LHCN-M2 (cell line): ENCODE measurements around the gene HOXD4. TPM values are rescaled to one million over a fixed set of nuclear protein-coding genes. Genes with fewer than 3 reads are reported as not detected.
A peak's percentile ranks its signal among the peaks of the same experiment; 100 is the strongest.

Experiments
- DNase-seq: peaks from one replicate; pipeline ENCODE4 v3.0.0-alpha.2; 2012; ENCODE audit warnings: low read depth
- total RNA-seq: library from RNA; depleted of rRNA; stranded (reverse); fragments of >200 nt; gene quantifications from 2 replicates; pipeline ENCODE4 v1.2.3, GENCODE V29; 2014

The HOXD4 gene
- total RNA-seq, 1 experiment from 2014 or later: not detected

DNA sequence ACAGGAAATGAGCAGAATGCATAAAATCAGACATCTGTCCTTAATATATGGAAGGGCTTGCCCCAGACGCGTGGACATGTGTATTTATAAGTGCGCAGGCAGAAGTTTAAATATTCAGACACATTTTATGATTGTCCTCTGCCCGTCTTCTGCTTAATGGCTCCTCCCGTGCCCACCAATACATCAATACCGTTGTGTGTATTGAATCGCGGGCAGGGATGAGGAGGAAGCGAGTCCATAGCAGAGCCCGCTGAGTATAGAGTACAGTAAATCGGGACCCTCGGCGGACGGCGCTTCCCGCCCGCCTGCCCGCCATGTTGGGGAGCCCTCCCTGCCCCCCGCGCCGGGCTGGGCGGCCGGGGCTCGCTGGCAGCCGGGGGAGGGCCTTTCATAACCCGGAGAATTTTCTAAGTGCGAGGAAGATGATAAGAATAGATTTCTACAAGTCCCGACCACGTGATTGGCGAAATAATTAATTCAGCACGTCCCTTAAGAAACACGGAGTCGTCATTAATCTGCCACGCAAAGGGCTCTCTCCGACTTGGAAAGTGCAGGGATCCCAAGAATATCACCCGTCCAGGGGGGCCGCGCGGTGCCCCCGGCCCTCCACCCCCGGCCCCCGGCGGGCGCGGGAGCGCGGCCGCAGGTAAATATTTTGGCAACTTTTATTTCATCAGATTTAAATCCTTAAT is 5.6 kb downstream of the HOXD4 start, which contains the start of gene HOXD3:
Gene HOXD3 (plus strand): TSS at position 501 of the 692 bp plus-strand sequence. CDS start 11,808 bp downstream, outside the sequence.
- no peak for DNase-seq

- peak; percentile 4 for DNase-seq
These were observed 6.3 kb downstream of the HOXD4 start for GRCh38 chr2:176157499-176158185.

DNA sequence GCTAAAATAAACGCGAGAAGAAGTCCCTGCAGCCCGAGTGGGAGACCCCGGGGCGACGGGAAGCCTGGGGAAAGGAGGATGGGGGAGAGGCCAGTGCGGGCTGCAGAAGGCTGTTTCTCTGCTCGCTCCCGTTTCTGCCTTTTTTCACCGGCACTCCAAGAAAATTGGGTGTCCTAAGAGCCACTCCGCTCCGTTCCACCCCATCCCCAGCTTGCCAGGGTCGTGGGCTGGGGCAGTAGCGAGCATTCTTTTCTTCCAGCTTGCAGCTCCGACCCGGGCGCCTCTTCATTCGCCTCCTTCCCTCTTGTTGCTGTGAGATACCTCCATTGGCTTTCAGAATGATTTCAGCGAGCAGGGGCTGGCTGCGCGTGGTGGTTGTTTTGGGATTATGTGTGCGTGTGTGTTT is 6.8 kb downstream of the HOXD4 start:
- DNase-seq: no peak

DNA sequence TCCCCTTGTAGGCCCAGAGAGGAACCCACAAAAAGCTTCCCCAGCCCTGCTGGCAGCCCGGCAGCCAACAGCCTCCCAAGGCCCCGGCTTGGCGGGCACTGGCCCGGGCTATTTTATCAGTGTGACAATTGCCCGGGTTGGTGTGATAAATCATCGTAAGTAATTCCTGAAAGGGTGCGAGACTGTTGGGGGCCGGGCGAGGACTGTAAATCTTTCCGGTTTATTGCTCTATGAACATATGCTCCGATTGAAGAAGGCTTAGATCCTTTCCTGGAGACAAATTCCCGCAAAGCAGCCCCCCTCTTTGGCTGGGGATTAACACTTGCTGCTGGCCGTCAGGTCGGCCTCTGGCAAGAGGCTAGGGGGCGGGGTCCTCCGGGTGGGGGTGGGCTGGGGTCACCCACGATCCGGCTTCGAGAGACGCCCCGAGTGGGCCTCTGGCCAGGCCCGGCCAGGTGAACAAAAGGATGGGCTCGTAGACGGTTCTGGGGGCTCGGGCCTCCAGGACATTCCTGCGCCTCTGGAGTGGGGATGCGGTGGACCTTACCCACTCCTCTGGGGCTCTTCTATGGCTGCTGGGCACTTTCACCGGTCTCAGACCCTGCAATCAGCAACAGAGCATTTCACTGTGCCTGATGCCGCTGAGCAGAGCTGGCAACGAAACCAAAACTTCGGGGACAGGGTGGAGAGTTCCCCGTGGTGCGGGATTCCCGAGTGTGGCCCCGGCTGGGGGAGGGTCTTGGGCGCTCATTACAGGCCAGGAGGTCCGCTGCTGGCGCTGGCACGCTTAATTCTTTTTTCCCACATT is 7.7 kb downstream of the HOXD4 start:
- DNase-seq: no peak

- no peak for DNase-seq
These were observed 8.4 kb downstream of the HOXD4 start for GRCh38 chr2:176159663-176160250.

DNA sequence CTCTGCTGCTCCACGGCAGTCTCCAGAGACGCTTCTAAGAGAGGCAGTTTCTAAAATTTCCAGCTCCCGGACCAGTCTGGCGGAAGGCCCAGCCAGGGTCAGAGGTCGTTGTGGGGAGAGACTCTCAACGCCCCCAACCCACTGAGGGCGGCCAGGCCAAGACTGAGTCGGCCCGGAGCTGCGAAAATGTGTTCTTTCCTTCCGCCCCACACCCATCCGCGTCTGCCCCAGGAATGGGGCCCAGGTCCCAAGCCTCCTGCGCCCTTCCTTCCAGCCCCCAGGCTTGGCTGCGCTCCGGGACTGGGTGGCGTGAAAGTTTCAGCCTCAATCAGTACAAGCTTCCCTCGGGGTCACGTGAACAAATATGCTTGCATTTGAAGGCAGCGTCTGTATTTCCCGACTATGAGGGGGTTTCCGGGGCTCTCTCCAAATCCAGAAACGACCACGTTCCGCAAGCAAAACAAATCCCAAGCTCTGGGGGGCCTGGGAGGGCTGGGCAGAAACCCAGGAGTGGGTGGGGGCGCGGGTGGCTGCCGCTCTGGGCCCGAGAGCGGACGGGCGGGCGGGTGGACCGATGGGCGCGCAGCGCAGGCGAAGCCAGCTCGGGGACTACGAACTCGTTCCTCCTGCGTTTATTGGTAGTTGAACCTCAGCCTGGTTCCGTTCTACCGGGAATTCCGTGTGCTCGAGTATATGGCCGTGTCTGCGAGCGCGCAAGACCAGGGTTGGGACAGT is 9.1 kb downstream of the HOXD4 start:
- no peak for DNase-seq

- no peak for DNase-seq
These were observed 9.9 kb downstream of the HOXD4 start for GRCh38 chr2:176160986-176161824.

GRCh38 chr2:176161825-176162626 is 10.7 kb downstream of the HOXD4 start:
- DNase-seq: peak; percentile 27

GRCh38 chr2:176162911-176163671 is 11.7 kb downstream of the HOXD4 start:
- no peak for DNase-seq

GRCh38 chr2:176163672-176164056 is 12.3 kb downstream of the HOXD4 start:
- no peak for DNase-seq

- DNase-seq: no peak
These were observed 12.9 kb downstream of the HOXD4 start for GRCh38 chr2:176164201-176164600.

GRCh38 chr2:176164611-176165369 is 13.4 kb downstream of the HOXD4 start:
- no peak for DNase-seq

DNA sequence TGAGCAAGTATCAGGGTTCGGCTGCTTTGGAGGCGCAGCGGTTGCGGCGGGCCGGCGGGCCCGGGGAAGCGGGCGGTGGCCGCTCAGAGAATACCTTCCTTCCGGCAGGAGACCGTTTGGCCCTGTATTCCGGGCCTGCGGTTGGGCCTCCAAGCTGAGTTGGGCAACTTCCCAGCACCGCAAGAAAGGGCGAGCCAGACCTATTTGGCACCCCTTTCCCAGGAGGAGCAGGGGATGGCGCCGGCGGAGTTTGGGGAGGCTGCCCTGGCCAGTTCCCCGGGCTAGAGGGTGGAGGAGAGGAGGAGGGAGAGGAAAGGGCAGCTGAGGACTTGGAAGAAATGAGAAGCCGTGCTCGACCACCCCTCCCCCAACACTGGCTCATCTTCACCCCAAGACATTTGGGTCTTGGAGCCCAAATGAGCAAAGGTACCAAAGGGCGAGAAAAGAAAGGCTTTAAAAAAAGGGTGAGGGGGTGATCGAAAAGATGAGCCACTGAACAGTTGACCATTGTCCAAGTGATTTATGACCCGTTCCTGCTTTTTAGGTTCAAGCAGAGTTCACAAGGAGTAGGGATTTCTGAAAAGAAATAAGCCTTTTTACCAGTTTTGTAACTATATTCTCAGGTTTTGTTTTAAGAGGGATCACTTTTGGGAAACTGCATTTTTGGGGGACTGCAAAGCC is 14.2 kb downstream of the HOXD4 start:
- DNase-seq: no peak

GRCh38 chr2:176166272-176166671 is 14.9 kb downstream of the HOXD4 start:
- DNase-seq: no peak

- no peak for DNase-seq
These were observed 16.0 kb downstream of the HOXD4 start for GRCh38 chr2:176167398-176167797.

GRCh38 chr2:176169181-176169580 is 17.8 kb downstream of the HOXD4 start:
- DNase-seq: no peak

GRCh38 chr2:176169711-176170110 is 18.4 kb downstream of the HOXD4 start:
- DNase-seq: no peak
